Sigmoid colon (tissue), 7 donors: ENCODE data around the gene BID. TPM values are rescaled to one million over a fixed set of nuclear protein-coding genes. Genes with fewer than 3 reads are reported as not detected.

Source experiments
- DNase-seq: peaks from one replicate; pipeline ENCODE4 v3.0.0-alpha.2; 2019
- H3K27ac ChIP-seq, 4 donors: fragments of 200-600 bp; sonication (generic); one replicate each; pipeline ENCODE4 v1.5.1; 2016 to 2019; ENCODE audit warnings: mild to moderate bottlenecking in 1 of 4
- H3K27me3 ChIP-seq, 3 donors: fragments of 200-600 bp; sonication (generic); one replicate each; pipeline ENCODE4 v1.5.1; 2019; ENCODE audit warnings: mild to moderate bottlenecking in 1 of 3
- H3K36me3 ChIP-seq, 4 donors: fragments of 200-600 bp; sonication (generic); one replicate each; pipeline ENCODE4 v1.5.1; 2016 to 2019
- H3K4me1 ChIP-seq, 4 donors: fragments of 200-600 bp; sonication (generic); one replicate each; pipeline ENCODE4 v1.5.1; 2017 to 2019
- H3K4me3 ChIP-seq, 4 donors: fragments of 200-600 bp; sonication (generic); one replicate each; pipeline ENCODE4 v1.5.1; 2017 to 2019; ENCODE audit warnings: mild to moderate bottlenecking in 2 of 4, moderate library complexity in 1 of 4
- H3K9me3 ChIP-seq, 4 donors: fragments of 200-600 bp in 3 of 4; sonication (generic) in 3 of 4; one replicate each; pipeline versions ENCODE4 v1.5.1 to v1.6.1; 2013 to 2019
- CTCF ChIP-seq, 4 experiments: fragments of 450-650 bp in 3 of 4; fragments of 200-600 bp in 1 of 4; IDR thresholded peaks; one replicate each; pipeline ENCODE4 v1.5.1; 2016 to 2019; ENCODE audit warnings: antibody characterized with exemption in 4 of 4, mild to moderate bottlenecking in 3 of 4, moderate library complexity in 2 of 4
- EP300 ChIP-seq, 4 donors: sonication (generic); formaldehyde crosslinking; IDR thresholded peaks; one replicate each; pipeline ENCODE4 v1.6.1; 2017; ENCODE audit warnings: antibody characterized with exemption in 4 of 4
- POLR2A ChIP-seq, 2 donors: fragments of 450-650 bp; IDR thresholded peaks; one replicate each; pipeline ENCODE4 v1.6.1; 2016; ENCODE audit warnings: antibody characterized with exemption in 2 of 2, mild to moderate bottlenecking in 2 of 2, moderate library complexity in 2 of 2
- POLR2AphosphoS5 ChIP-seq, 4 donors: sonication (generic); formaldehyde crosslinking; IDR thresholded peaks; one replicate each; pipeline ENCODE4 v1.6.1; 2017; ENCODE audit warnings: antibody characterized with exemption in 4 of 4
- WGBS, 2 donors: extraction: QIAGEN DNeasy Blood & Tissue Kit; methylation state at CpG; one replicate each; pipeline ENCODE4 v1.1.7; 2013; 5-methylcytosine and 5-hydroxymethylcytosine counted together
- intact Hi-C: fragments of 100-400 bp; cut with DNase I; formaldehyde crosslinking; loops from one replicate; pipeline ENCODE4 v1.15.1; 2023
- polyA plus RNA-seq, 3 donors: library from polyadenylated mRNA; stranded (reverse); fragments of 200-250 nt; gene quantifications; one replicate each; pipeline ENCODE4 v1.2.3, GENCODE V29; 2013
- total RNA-seq, 4 donors: library from RNA; depleted of rRNA; stranded (reverse); fragments of >200 nt; gene quantifications; one replicate each; pipeline ENCODE4 v1.1.0, GENCODE V29; 2016
- donor health status: healthy with polysubstance abuse.
- donor health status: Bipolar disorder and iron deficiency.
- donor health status: healthy.

Gene BID
- total and polyA plus RNA-seq, 7 donors = 9.7 to 72.1 (median 24.6) TPM

GRCh38 chr22:17820879-17821439 is 46.7 kb upstream of the BID start:
- no peaks in the 10 kb centered on the region for H3K4me1 ChIP-seq
- 89 to 91% methylated on average over 3 of the region's 3 CpGs for WGBS, 2 donors
- intact Hi-C loops = no loop called here
- no peak for TF ChIP-seq POLR2A (IDR thresholded peaks at IDR 0.05)
- no peak for TF ChIP-seq POLR2AphosphoS5 (IDR thresholded peaks at IDR 0.05)
- no peak for TF ChIP-seq EP300 (IDR thresholded peaks at IDR 0.05)
- TF ChIP-seq CTCF (IDR thresholded peaks at IDR 0.05) = no peak
- no peaks in the 10 kb centered on the region for H3K27me3 ChIP-seq
- no peak overlapping the region for H3K4me3 ChIP-seq
- DNase-seq = no peak
- H3K36me3 ChIP-seq = peaks cover 4 to 92% (median 48%) of the 10 kb centered on the region in 4 donors
- H3K9me3 ChIP-seq = no peaks in the 10 kb centered on the region
- H3K27ac ChIP-seq = no peak overlapping the region

DNA sequence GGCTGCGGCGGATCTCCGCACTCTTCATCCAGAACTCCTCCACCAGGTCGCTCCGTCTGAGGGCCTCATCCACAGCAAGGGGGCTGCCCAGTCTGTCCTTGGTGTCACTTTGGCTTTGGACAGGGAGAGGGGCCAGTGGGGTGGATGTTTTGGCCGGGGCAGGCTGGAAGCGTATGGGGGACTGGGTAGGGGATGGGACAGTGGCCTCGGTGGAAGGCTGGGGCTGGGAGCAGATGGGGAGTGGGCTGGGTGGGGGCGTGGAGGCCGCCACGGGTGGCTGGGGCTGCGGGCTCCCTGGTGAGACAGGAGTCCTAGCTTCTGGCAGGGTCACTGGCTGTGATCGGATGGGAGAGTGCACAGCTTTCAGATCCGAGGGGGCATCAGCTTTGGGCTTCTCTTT is 44.4 kb upstream of the BID start:
- Histone ChIP-seq H3K36me3 (peaks cover 11 to 94% (median 57%) of the 10 kb centered on the region in 4 donors), H3K9me3 (no peaks in the 10 kb centered on the region), H3K27me3 (no peaks in the 10 kb centered on the region), H3K4me1 (no peaks in the 10 kb centered on the region), H3K27ac (no peak overlapping the region), H3K4me3 (no peak overlapping the region)
- intact Hi-C loops = no loop called here
- TF ChIP-seq CTCF (IDR thresholded peaks at IDR 0.05) (no peak), POLR2A (IDR thresholded peaks at IDR 0.05) (no peak), EP300 (IDR thresholded peaks at IDR 0.05) (no peak), POLR2AphosphoS5 (IDR thresholded peaks at IDR 0.05) (no peak)
- no peak for DNase-seq
- WGBS, 2 donors = 94 to 96% methylated on average over 14 of the region's 14 CpGs

DNA sequence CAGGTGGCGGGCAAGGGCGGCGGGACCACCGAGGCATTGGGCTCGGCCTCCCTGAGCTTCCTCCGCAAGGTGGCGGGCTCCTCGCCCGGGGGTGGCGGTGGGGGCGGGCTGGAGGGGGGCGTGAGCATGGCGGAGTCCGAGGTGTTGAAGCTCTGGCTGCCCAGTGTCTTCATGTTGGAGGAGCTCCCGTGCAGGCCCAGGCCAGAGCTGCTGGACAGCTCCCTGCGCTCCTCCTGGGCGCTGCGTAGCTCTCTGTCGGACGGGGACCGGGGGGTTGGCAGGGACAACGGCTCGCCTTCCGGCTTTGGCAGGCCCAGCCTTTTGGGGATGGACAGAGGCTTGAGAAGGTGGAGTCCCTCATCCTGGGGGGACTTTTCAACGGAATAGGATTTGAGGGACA is 43.9 kb upstream of the BID start:
- Histone ChIP-seq H3K36me3 (peaks cover 11 to 97% (median 57%) of the 10 kb centered on the region in 4 donors), H3K4me3 (no peak overlapping the region), H3K27me3 (no peaks in the 10 kb centered on the region), H3K9me3 (no peaks in the 10 kb centered on the region), H3K4me1 (no peaks in the 10 kb centered on the region), H3K27ac (no peak overlapping the region)
- intact Hi-C loops = no loop called here
- 93 to 94% methylated on average over 25 of the region's 25 CpGs for WGBS, 2 donors
- no peak for TF ChIP-seq POLR2A (IDR thresholded peaks at IDR 0.05)
- no peak for TF ChIP-seq POLR2AphosphoS5 (IDR thresholded peaks at IDR 0.05)
- TF ChIP-seq CTCF (IDR thresholded peaks at IDR 0.05) = no peak
- no peak for TF ChIP-seq EP300 (IDR thresholded peaks at IDR 0.05)
- DNase-seq = no peak

- WGBS, 2 donors = 95 to 96% methylated on average over 33 of the region's 33 CpGs
- Histone ChIP-seq H3K27me3 (no peaks in the 10 kb centered on the region), H3K4me3 (no peak overlapping the region), H3K27ac (no peak overlapping the region), H3K9me3 (no peaks in the 10 kb centered on the region), H3K4me1 (no peaks in the 10 kb centered on the region), H3K36me3 (peaks cover 11 to 97% (median 57%) of the 10 kb centered on the region in 4 donors)
- DNase-seq = no peak
- TF ChIP-seq POLR2A (IDR thresholded peaks at IDR 0.05) = no peak
- TF ChIP-seq CTCF (IDR thresholded peaks at IDR 0.05) = no peak
- TF ChIP-seq EP300 (IDR thresholded peaks at IDR 0.05) = no peak
- no peak for TF ChIP-seq POLR2AphosphoS5 (IDR thresholded peaks at IDR 0.05)
- intact Hi-C loops = no loop called here
These were observed 43.3 kb upstream of the BID start for GRCh38 chr22:17817511-17818065.

DNA sequence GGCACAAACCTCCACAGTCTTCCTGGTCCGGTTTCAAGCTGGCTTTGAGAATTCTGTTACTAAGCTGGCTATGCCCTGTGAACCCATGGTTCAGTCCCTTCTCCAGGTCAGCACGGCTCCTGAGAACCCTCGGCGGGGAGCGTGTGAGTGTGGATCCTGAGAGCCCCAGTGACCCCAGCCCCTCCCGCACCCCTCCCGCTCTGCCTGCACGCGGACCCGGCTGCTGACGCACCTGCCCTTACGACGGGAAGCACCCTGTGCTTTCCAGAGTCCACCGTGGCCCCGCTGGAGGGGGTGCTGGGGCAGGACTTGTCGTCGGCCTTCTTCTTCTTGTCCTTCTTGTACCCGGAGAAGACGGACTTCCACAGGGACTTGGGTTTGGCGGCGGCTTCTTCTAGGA is 42.8 kb upstream of the BID start:
- H3K27ac ChIP-seq = no peak overlapping the region
- WGBS, 2 donors = 92 to 94% methylated on average over 21 of the region's 21 CpGs
- no peak for TF ChIP-seq POLR2AphosphoS5 (IDR thresholded peaks at IDR 0.05)
- TF ChIP-seq CTCF (IDR thresholded peaks at IDR 0.05) = no peak
- no peak for TF ChIP-seq EP300 (IDR thresholded peaks at IDR 0.05)
- no peak for TF ChIP-seq POLR2A (IDR thresholded peaks at IDR 0.05)
- H3K4me3 ChIP-seq = no peak overlapping the region
- no peak for DNase-seq
- intact Hi-C loops = no loop called here
- H3K27me3 ChIP-seq = no peaks in the 10 kb centered on the region
- no peaks in the 10 kb centered on the region for H3K9me3 ChIP-seq
- no peaks in the 10 kb centered on the region for H3K4me1 ChIP-seq
- H3K36me3 ChIP-seq = peaks cover 11 to 97% (median 59%) of the 10 kb centered on the region in 4 donors
